Upper lobe of left lung (tissue), 4 donors: ENCODE measurements around the gene ZFY.

ENCODE experiments used
- CTCF ChIP-seq, 6 experiments: fragments of 450-650 bp in 4 of 6; fragments of 200-600 bp in 2 of 6; sonication (generic) in 2 of 6; IDR thresholded peaks; one replicate each; pipeline ENCODE4 v1.5.1; 2016 to 2019; ENCODE audit warnings: antibody characterized with exemption in 6 of 6
- EP300 ChIP-seq, 4 donors: sonication (generic); formaldehyde crosslinking; IDR thresholded peaks; one replicate each; pipeline ENCODE4 v1.5.1; 2017; ENCODE audit warnings: antibody characterized with exemption in 4 of 4, control low read depth in 2 of 4
- POLR2A ChIP-seq, 4 donors: fragments of 450-650 bp; IDR thresholded peaks; one replicate each; pipeline ENCODE4 v1.5.1; 2016 to 2017; ENCODE audit warnings: antibody characterized with exemption in 4 of 4, mild to moderate bottlenecking in 2 of 4
- POLR2AphosphoS5 ChIP-seq, 2 donors: sonication (generic); formaldehyde crosslinking; IDR thresholded peaks; one replicate each; pipeline ENCODE4 v1.5.1; 2017; ENCODE audit warnings: antibody characterized with exemption in 2 of 2

GRCh38 chrY:3007967-3008366 lies 72.8 kb downstream of the ZFY start:
- TF ChIP-seq EP300 (IDR thresholded peaks at IDR 0.05) = no peak
- TF ChIP-seq POLR2A (IDR thresholded peaks at IDR 0.05) = no peak
- TF ChIP-seq POLR2AphosphoS5 (IDR thresholded peaks at IDR 0.05) = no peak
- no peak for TF ChIP-seq CTCF (IDR thresholded peaks at IDR 0.05)
